Colonic mucosa (tissue), 4 donors: Measurements from ENCODE around the gene VTN. TPM values are rescaled to one million over a fixed set of nuclear protein-coding genes. Genes with fewer than 3 reads are reported as not detected.

Experiments
- DNase-seq: peaks from one replicate; pipeline ENCODE4 v3.0.0-alpha.2; 2020
- H3K27ac ChIP-seq: fragments of 200-600 bp; one replicate; pipeline ENCODE4 v1.8.0; 2021
- H3K27me3 ChIP-seq: fragments of 200-600 bp; one replicate; pipeline ENCODE4 v1.8.0; 2021
- H3K36me3 ChIP-seq: fragments of 200-600 bp; one replicate; pipeline ENCODE4 v1.8.0; 2021
- H3K4me1 ChIP-seq: fragments of 200-600 bp; one replicate; pipeline ENCODE4 v1.8.0; 2021; ENCODE audit warnings: mild to moderate bottlenecking
- H3K4me3 ChIP-seq: fragments of 200-600 bp; one replicate; pipeline ENCODE4 v1.8.0; 2021
- H3K9ac ChIP-seq, 2 donors: one replicate each; pipeline ENCODE4 v1.7.0; 2013; ENCODE audit warnings: control low read depth in 2 of 2, low read depth in 2 of 2, low read length in 2 of 2
- H3K9me3 ChIP-seq: fragments of 200-600 bp; one replicate; pipeline ENCODE4 v1.8.0; 2021
- intact Hi-C: fragments of 100-400 bp; cut with DNase I; formaldehyde crosslinking; loops from one replicate; pipeline ENCODE4 v1.14.1; 2022
- total RNA-seq, 2 donors: library from RNA; stranded (reverse); fragmentation: NEBNext Ultra II Directional in 1 of 2; extraction: Animal tissue kit (Norgen Biotek cat#: 25700) in 1 of 2; gene quantifications; one replicate each; pipeline ENCODE4 v1.2.1, GENCODE V29; 2021
- TF ChIP-seq, protein P1 (sequence below): fragments of 200-600 bp; IDR thresholded peaks from one replicate; pipeline ENCODE4 v1.8.0; 2022; ENCODE audit warnings: antibody characterized with exemption, mild to moderate bottlenecking
- donor health status: healthy.
- donor health status: DM: no; HTN: no; CAD: no.
- donor health status: DM: no; HTN: no; CAD: no.

VTN gene
- total RNA-seq, 2 donors from 2014 or later, result 1.8 TPM; not detected in 1

DNA sequence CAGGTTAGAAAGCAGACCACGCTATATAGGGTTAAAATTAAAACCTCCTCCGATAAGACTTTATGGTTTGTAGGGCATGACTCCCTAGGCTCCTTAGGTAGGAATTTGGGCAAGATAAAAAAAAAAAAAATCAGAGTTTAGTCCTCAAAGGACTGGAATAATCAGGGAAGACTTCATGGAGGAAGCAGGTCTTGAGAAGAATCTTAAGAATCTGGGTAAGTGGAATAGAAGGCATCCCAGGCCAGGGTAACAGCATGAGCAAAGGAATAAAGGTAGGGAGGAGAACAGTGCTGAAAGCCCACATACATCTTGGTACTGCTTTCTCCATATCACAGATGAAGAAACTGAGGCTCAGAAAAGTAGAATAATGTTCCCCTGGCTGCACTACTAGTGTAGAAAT lies 20.5 kb upstream of the VTN start:
- DNase-seq, result no peak
- no peaks in the 10 kb centered on the region for H3K27me3 ChIP-seq
- intact Hi-C loops, result no loop called here
- no peaks in the 10 kb centered on the region for H3K4me1 ChIP-seq
- no peak overlapping the region for H3K27ac ChIP-seq
- H3K9me3 ChIP-seq, result no peaks in the 10 kb centered on the region
- TF ChIP-seq, protein P1, sequence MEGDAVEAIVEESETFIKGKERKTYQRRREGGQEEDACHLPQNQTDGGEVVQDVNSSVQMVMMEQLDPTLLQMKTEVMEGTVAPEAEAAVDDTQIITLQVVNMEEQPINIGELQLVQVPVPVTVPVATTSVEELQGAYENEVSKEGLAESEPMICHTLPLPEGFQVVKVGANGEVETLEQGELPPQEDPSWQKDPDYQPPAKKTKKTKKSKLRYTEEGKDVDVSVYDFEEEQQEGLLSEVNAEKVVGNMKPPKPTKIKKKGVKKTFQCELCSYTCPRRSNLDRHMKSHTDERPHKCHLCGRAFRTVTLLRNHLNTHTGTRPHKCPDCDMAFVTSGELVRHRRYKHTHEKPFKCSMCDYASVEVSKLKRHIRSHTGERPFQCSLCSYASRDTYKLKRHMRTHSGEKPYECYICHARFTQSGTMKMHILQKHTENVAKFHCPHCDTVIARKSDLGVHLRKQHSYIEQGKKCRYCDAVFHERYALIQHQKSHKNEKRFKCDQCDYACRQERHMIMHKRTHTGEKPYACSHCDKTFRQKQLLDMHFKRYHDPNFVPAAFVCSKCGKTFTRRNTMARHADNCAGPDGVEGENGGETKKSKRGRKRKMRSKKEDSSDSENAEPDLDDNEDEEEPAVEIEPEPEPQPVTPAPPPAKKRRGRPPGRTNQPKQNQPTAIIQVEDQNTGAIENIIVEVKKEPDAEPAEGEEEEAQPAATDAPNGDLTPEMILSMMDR, result no peak
- H3K4me3 ChIP-seq, result no peak overlapping the region
- H3K9ac ChIP-seq, result no peak overlapping the region
- H3K36me3 ChIP-seq, result no peaks in the 10 kb centered on the region

DNA sequence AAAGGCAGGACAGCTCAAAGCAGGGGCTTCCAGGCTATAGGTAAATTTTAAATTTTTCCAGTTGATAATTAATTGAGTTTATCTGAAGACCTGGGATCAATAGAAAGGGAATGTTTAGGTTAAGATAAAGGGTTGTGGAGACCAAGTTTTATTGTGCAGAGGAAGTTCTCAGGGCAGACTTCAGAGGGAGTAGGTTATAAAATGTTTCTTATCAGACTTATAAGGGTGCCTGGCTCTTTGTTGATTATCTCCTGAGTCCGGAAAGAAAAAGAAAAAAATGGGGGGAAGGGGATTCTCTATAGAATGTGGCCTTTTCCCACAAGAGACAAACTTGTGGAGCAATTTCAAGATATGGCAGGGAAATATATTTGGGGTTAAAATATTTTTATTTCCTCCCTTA lies 20.0 kb upstream of the VTN start:
- Histone ChIP-seq H3K27me3 (no peaks in the 10 kb centered on the region), H3K27ac (no peak overlapping the region), H3K9ac (no peak overlapping the region), H3K36me3 (no peaks in the 10 kb centered on the region), H3K4me1 (no peaks in the 10 kb centered on the region), H3K9me3 (no peaks in the 10 kb centered on the region), H3K4me3 (no peak overlapping the region)
- TF ChIP-seq, protein P1, result no peak
- no peak for DNase-seq
- intact Hi-C loops, result no loop called here

DNA sequence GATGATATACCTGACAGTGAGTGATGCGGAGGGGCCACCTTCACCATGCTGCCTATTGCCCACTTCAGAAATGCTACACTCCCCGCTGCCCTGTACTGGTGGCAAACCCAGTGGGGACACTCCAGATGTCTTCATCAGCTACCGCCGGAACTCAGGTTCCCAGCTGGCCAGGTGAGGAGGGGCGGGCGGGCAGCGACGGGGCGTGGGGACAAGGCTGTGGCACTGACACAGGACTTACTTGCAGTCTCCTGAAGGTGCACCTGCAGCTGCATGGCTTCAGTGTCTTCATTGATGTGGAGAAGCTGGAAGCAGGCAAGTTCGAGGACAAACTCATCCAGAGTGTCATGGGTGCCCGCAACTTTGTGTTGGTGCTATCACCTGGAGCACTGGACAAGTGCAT lies 18.0 kb upstream of the VTN start:
- DNase-seq, result no peak
- Histone ChIP-seq H3K9me3 (no peaks in the 10 kb centered on the region), H3K4me1 (no peaks in the 10 kb centered on the region), H3K9ac (no peak overlapping the region), H3K4me3 (no peak overlapping the region), H3K27me3 (no peaks in the 10 kb centered on the region), H3K27ac (no peak overlapping the region), H3K36me3 (no peaks in the 10 kb centered on the region)
- TF ChIP-seq, protein P1, result no peak
- intact Hi-C loops, result no loop called here

DNA sequence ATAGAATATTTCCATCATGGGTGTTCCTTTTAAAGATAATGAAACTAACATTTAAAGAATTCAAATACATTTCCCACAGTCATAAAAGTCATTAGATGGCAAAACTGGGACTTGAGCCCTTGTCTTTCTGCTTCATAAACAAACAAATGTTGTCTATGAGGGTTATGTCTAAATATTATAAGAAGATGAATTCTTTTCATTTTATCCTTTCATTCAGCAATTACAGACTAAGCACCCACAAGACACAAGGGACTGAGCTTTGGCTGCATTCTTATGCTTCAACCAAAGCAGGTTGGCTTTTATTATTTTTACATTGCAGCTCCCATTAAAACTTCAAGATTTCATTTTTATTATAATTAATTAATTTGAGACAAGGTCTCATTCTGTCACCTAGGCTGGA lies 16.3 kb upstream of the VTN start:
- H3K9me3 ChIP-seq, result no peaks in the 10 kb centered on the region
- TF ChIP-seq, protein P1, result no peak
- no peaks in the 10 kb centered on the region for H3K36me3 ChIP-seq
- DNase-seq, result no peak
- no peak overlapping the region for H3K9ac ChIP-seq
- H3K27me3 ChIP-seq, result peaks cover 2% of the 10 kb centered on the region
- H3K4me3 ChIP-seq, result no peak overlapping the region
- H3K27ac ChIP-seq, result no peak overlapping the region
- intact Hi-C loops, result no loop called here
- H3K4me1 ChIP-seq, result no peaks in the 10 kb centered on the region

DNA sequence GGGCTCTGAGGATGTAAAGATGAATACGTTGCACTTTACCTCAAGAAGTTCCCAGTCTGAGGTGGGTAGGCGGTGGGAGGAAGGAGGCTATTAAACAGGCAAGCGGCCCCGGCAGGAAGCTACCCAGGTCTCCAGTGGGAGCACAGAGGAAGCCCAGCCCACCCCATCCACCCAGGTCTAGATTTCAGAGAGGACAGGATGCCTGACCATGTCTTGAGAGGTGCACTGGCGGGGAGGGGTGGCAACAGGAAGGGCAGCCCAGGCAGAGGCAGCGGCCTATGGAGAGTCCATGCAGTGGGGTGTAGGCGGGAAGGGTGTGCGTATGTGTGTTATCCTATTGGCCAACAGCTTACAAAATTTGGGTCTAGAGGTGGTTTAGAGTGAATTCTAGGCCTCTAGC lies 15.3 kb upstream of the VTN start:
- Histone ChIP-seq H3K9ac (no peak overlapping the region), H3K4me3 (peak overlapping the region; percentile 72), H3K4me1 (no peaks in the 10 kb centered on the region), H3K27me3 (peaks cover 7% of the 10 kb centered on the region), H3K9me3 (no peaks in the 10 kb centered on the region), H3K27ac (no peak overlapping the region), H3K36me3 (no peaks in the 10 kb centered on the region)
- no peak for DNase-seq
- intact Hi-C loops, result no loop called here
- TF ChIP-seq, protein P1, result no peak

DNA sequence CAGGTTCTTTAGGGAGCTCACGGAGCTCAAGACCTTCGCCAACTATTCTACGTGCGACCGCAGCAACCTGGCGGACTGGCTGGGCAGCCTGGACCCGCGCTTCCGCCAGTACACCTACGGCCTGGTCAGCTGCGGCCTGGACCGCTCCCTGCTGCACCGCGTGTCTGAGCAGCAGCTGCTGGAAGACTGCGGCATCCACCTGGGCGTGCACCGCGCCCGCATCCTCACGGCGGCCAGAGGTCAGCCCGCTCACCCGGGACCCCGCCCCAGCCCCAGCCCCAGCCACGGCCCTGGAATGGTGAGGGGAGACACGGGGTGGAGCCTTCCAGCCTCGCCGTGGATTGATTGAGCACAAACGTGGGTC lies 14.9 kb upstream of the VTN start:
- TF ChIP-seq, protein P1, result no peak
- H3K9ac ChIP-seq, result peak overlapping the region; percentile 41 to 63
- intact Hi-C loops, result no loop called here
- no peaks in the 10 kb centered on the region for H3K36me3 ChIP-seq
- H3K4me1 ChIP-seq, result no peaks in the 10 kb centered on the region
- H3K4me3 ChIP-seq, result peak overlapping the region; percentile 72
- DNase-seq, result peak; percentile 55
- H3K9me3 ChIP-seq, result no peaks in the 10 kb centered on the region
- peak overlapping the region; percentile 51 for H3K27ac ChIP-seq
- H3K27me3 ChIP-seq, result peaks cover 7% of the 10 kb centered on the region
